GM12872 (cell line): ENCODE results near the gene RPTOR.

Experiments used
- TF ChIP-seq, protein P1 (sequence below): IDR thresholded peaks from 3 replicates; pipeline ENCODE4 v1.5.1; 2011; ENCODE audit warnings: low read depth, mild to moderate bottlenecking, low read length, moderate library complexity; ENCODE audit not compliant: insufficient read depth

The RPTOR gene

DNA sequence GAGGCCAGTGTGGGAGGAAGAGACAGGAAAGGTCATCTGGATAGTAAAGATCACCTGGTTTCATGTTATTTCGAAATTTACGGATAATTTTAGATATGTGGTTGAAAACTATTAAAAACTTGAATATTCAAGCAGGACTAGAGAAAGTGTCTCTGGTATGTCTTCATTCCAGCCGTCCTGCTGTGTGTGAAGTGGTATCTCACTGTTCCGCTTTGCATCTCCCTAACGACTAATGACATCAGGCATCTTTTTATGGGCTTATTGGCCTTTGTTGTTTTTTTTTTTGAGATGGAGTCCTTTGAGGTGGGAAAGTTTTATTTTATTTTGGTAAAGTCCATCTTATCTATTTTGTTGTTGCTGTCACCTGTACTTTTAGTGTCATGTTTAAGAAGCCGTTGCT lies 232.6 kb downstream of the RPTOR start:
- TF ChIP-seq, protein P1, sequence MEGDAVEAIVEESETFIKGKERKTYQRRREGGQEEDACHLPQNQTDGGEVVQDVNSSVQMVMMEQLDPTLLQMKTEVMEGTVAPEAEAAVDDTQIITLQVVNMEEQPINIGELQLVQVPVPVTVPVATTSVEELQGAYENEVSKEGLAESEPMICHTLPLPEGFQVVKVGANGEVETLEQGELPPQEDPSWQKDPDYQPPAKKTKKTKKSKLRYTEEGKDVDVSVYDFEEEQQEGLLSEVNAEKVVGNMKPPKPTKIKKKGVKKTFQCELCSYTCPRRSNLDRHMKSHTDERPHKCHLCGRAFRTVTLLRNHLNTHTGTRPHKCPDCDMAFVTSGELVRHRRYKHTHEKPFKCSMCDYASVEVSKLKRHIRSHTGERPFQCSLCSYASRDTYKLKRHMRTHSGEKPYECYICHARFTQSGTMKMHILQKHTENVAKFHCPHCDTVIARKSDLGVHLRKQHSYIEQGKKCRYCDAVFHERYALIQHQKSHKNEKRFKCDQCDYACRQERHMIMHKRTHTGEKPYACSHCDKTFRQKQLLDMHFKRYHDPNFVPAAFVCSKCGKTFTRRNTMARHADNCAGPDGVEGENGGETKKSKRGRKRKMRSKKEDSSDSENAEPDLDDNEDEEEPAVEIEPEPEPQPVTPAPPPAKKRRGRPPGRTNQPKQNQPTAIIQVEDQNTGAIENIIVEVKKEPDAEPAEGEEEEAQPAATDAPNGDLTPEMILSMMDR: no peak

DNA sequence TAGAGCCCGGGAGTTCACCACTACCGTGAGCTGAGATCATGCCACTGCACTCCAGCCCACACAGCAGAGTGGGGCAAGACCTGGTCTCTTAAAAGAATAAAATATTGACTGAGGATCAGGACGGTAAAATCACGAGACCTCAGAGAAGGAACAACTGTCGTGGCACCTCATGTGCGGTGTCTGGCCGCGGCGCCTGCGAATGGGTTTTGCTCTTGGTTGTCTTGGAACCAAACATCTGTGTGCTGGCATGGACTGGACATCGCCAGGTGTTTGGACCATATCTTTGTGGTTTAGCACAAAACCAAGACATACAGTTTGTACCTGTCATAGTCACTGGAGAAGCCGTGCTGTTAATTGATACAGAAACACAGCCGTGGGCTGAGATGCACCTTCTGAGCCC lies 234.1 kb downstream of the RPTOR start:
- TF ChIP-seq, protein P1: no peak

DNA sequence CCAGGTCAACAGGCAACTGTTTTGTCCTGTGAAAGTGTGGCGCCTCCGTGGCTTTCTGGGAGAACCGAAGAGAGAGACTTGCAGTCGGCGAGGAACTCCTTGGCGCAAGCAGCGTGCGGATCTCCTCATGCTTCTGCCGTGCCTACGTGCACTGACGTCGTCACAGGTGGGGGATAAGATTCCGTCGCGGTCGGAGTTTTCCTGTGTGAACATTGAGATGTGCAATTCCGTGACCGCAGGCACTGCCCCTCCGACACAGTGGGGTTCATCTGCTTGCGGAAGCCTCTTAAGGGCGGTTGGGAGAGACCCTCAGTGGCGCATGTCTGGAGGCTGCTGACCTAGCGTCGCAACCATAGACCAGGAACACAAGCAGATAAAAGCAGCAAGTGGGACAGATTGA lies 234.7 kb downstream of the RPTOR start:
- TF ChIP-seq, protein P1: no peak

DNA sequence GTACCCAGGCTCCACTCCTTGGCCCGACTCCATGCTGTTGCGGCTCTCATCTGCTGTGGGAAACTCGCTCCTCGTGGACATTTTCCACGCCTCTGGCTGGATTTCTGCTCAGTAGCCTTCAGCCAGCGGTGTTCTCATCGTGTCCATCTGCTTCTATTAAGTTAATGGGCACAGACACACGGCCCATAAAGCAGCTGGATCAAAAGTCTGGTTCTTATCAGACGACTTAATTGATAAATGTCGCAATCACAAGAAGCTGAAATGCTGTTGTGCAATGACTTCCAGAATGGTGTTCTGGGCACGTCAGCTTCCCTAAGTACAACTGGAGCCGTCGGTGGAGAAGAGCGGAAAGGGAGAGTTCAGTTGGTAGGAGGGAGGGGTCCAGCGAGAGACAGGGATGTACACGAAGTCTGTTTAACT lies 235.3 kb downstream of the RPTOR start:
- TF ChIP-seq, protein P1: no peak

DNA sequence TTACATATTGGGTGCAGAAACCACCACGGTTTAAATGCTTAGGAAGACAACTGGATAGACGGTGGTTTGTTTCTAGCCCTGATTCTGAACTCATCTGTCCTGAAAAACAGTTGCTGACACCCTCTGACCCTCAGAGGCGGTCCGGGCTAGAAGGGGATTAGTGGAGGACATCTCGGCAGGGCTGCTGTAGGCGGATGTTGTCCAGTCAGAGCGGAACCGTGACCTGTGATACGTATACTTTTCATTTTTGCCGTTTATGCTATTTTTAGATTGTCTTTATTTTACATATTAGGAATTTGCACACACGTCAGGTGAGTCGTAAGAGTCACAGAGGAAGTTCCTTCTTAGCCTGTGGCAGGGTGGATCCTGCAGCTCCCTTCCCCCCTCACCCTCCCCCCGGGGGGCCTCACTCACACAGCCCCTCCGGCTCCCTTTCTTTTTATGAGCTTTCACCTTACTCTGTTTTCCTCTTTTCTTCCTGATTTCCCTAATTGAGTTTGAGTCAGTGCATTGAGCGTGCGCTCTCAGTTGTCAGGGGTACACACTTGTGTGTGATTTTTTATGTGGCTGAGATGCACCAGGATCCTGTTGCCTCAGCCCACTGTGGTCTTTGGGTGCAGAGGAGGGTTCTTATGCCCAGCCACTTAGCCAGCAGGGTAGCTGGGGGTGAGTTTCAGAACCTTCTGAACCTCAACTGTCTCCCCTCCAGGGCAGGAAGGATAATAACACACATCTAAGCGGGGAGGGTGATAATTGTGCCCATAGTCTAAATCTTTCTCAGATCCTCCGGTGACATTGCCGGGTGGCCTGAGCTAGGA lies 236.0 kb downstream of the RPTOR start:
- TF ChIP-seq, protein P1: no peak

DNA sequence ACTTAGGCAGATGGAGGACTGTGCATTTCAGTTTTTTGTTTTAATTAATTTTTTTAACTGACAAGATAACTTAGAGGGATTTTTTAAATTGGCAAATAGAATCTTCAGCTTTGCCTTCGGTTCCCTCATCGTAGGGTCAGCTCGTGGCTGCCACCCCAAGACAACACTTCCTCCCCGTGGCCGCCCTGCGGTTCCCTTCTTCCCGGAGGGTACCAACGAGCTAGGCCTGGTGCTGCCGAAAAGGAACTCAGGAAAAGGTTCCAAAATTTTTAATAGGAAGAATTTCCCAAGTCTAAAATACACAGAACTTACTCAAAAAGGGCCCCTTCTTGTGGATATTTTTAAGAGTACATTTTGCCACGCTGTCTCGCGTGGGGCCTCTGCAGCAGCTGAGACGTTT lies 236.6 kb downstream of the RPTOR start:
- TF ChIP-seq, protein P1: no peak

DNA sequence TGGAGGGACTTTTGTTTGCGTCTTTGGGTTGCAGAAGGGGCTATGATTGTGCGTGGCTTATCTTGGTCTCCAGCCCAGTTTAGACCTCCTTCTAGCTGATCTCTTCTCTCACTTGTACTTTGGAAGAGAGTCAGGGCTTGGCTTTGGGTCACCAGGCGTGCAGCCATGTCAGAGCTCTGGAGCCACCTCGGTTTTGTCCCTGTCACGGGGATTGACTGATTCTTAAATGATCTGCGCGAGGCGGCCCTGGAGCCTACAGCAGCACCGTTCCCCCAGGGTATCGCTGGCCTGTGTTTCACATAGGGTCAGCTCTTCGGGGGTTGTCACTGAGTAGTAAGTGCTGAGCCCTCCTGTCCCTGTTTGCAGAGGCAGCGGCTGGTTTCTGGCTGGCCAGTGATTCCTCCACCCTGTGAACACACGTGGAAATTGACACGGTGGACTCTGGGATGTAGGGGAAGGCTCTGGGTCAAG lies 237.2 kb downstream of the RPTOR start:
- TF ChIP-seq, protein P1: no peak
